GM10266 (cell line): Measurements from ENCODE around the gene SMPD1.
A peak's percentile ranks its signal among the peaks of the same experiment; 100 is the strongest.

Source experiments
- DNase-seq: peaks from one replicate; pipeline ENCODE4 v3.0.0; 2012; ENCODE audit errors: extremely low spot score
- TF ChIP-seq, protein P1 (sequence below): IDR thresholded peaks from 2 replicates; pipeline ENCODE4 v1.5.1; 2012; ENCODE audit warnings: mild to moderate bottlenecking, low read depth; ENCODE audit not compliant: control insufficient read depth, insufficient read depth; ENCODE audit errors: missing control alignments

SMPD1 gene

GRCh38 chr11:6397636-6398035 is 7.4 kb downstream of the SMPD1 start:
- TF ChIP-seq, protein P1, sequence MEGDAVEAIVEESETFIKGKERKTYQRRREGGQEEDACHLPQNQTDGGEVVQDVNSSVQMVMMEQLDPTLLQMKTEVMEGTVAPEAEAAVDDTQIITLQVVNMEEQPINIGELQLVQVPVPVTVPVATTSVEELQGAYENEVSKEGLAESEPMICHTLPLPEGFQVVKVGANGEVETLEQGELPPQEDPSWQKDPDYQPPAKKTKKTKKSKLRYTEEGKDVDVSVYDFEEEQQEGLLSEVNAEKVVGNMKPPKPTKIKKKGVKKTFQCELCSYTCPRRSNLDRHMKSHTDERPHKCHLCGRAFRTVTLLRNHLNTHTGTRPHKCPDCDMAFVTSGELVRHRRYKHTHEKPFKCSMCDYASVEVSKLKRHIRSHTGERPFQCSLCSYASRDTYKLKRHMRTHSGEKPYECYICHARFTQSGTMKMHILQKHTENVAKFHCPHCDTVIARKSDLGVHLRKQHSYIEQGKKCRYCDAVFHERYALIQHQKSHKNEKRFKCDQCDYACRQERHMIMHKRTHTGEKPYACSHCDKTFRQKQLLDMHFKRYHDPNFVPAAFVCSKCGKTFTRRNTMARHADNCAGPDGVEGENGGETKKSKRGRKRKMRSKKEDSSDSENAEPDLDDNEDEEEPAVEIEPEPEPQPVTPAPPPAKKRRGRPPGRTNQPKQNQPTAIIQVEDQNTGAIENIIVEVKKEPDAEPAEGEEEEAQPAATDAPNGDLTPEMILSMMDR = no peak
- no peak for DNase-seq

- DNase-seq = no peak
- TF ChIP-seq, protein P1 = no peak
Measured at GRCh38 chr11:6400431-6401345, 10.4 kb downstream of the SMPD1 start.

GRCh38 chr11:6401464-6401863 is 11.2 kb downstream of the SMPD1 start:
- TF ChIP-seq, protein P1 = no peak
- DNase-seq = no peak

DNA sequence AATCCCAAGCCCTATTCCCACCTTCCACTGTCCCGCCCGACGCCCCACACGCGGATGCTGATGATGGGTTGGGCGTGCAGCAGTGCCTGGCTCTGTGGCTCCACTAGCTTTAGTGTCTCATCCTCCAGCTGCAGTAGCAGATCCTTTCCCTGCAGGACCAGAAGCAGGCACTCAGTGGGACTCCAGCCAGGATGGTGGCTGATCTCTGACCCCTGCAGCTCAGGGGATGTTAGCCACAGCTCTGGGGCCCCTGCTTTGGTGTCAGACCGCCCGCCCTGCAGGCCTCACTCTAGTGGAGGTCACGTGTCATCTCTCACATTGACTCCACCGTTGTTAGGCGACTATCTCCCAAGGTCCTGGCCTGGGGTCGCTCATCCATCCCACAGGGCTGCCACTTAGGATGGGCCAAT is 11.8 kb downstream of the SMPD1 start:
- TF ChIP-seq, protein P1 = no peak
- DNase-seq = peak; percentile 59

DNA sequence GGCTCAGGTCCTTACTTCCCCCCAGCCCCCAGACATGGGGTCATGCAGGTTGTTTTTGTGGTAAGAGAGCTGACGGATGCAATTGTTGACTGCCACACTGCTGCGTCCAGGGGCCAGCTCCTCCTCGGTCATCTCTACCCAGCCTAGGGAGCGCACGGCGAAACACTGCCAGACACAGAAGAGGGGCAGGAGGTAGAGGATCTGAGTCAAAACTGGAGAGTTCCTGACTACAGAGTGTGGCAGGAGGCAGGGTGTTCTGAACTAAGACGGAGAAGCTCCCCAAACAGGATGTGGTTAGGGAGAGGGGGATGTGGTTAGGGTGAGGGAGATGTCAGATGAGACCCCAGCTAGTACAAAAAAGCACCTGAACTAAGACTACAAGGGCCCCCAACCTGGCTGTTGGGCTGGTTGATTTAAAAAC is 12.3 kb downstream of the SMPD1 start:
- DNase-seq = peak; percentile 82

GRCh38 chr11:6403539-6403938 is 13.3 kb downstream of the SMPD1 start:
- DNase-seq = no peak

More for the DNA sequence above, 12.3 kb downstream of the SMPD1 start:
- TF ChIP-seq, protein P1 = no peak

More at GRCh38 chr11:6403539-6403938, 13.3 kb downstream of the SMPD1 start:
- TF ChIP-seq, protein P1 = no peak
